Pulmonary artery endothelial cell (primary cell): ENCODE measurements around the gene CPXM1. TPM values are rescaled to one million over a fixed set of nuclear protein-coding genes. Genes with fewer than 3 reads are reported as not detected.

Experiments
- DNase-seq: peaks from one replicate; pipeline ENCODE4 v3.0.0-alpha.2; 2011; ENCODE audit warnings: low read depth, low spot score
- total RNA-seq: library from RNA; depleted of rRNA; stranded (reverse); fragments of >200 nt; gene quantifications from 2 replicates; pipeline ENCODE4 v1.2.3, GENCODE V29; 2014

The CPXM1 gene
- total RNA-seq, 1 donor from 2014 or later: 0.26 TPM

- DNase-seq: no peak
Observed at GRCh38 chr20:2767768-2768631, 32.4 kb downstream of the CPXM1 start.

- DNase-seq: no peak
Observed at GRCh38 chr20:2763186-2763585, 37.2 kb downstream of the CPXM1 start.

GRCh38 chr20:2762578-2763131, 37.8 kb downstream of the CPXM1 start:
- DNase-seq: no peak

GRCh38 chr20:2761885-2762284, 38.5 kb downstream of the CPXM1 start:
- no peak for DNase-seq

- DNase-seq: no peak
Observed at GRCh38 chr20:2760952-2761305, 39.5 kb downstream of the CPXM1 start.

GRCh38 chr20:2760297-2760951, 40.0 kb downstream of the CPXM1 start:
- DNase-seq: no peak

- DNase-seq: no peak
Observed at GRCh38 chr20:2759603-2760296, 40.7 kb downstream of the CPXM1 start.

GRCh38 chr20:2759143-2759542, 41.3 kb downstream of the CPXM1 start:
- no peak for DNase-seq

- DNase-seq: no peak
Observed at GRCh38 chr20:2757969-2758368, 42.5 kb downstream of the CPXM1 start.

GRCh38 chr20:2757001-2757400, 43.4 kb downstream of the CPXM1 start:
- no peak for DNase-seq

GRCh38 chr20:2756056-2756611, 44.3 kb downstream of the CPXM1 start:
- DNase-seq: no peak

- DNase-seq: no peak
Observed at GRCh38 chr20:2755451-2756055, 44.9 kb downstream of the CPXM1 start.

GRCh38 chr20:2754424-2754823, 46.0 kb downstream of the CPXM1 start:
- no peak for DNase-seq

GRCh38 chr20:2753461-2754040, 46.9 kb downstream of the CPXM1 start:
- no peak for DNase-seq

- DNase-seq: no peak
Observed at GRCh38 chr20:2752567-2753460, 47.6 kb downstream of the CPXM1 start.

GRCh38 chr20:2751878-2752566, 48.4 kb downstream of the CPXM1 start:
- DNase-seq: no peak

- DNase-seq: no peak
Observed at GRCh38 chr20:2751347-2751877, 49.0 kb downstream of the CPXM1 start.

GRCh38 chr20:2750491-2751251, 49.8 kb downstream of the CPXM1 start:
- no peak for DNase-seq
